ENCODE data around the gene RCSD1. TPM values are rescaled to one million over a fixed set of nuclear protein-coding genes. Genes with fewer than 3 reads are reported as not detected.

The RCSD1 gene
- total RNA-seq, 1 experiment from 2014 or later: not detected

DNA sequence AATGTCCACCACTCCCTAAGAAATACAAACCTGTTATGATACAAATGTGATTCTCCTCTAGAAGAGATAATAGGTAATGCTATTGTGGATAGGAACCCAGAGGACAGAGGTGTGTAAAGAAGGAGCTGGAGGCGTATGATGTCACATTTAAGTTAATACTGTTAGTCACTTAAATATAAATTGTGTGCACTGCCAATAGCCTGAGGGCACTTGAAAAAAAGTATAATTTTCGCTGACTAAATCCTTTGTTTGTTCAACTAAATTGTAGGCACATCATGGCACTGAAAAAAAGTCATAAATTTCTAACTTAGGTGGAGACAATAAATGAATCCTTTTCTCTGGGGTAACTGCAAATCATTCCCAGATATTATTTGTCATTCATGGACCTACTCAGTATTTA lies 4.4 kb downstream of the RCSD1 start:
- H3K27ac ChIP-seq (ENCODE audit: low read depth, low read length, poor library complexity, severe bottlenecking): no peak overlapping the region
- intact Hi-C loops (cut with micrococcal nuclease; ENCODE audit: unreplicated experiment): no loop called here
- H3K36me3 ChIP-seq (ENCODE audit: insufficient read depth, low read length, poor library complexity, severe bottlenecking): no peaks in the 10 kb centered on the region
- no TSS peak for BruUV-seq (replicated peaks)
- no peak overlapping the region for H3K4me3 ChIP-seq (ENCODE audit: low read depth, low read length, poor library complexity, severe bottlenecking)
- DNase-seq (ENCODE audit: low spot score): no peak
- CTCF ChIA-PET: no interaction called here
- TF ChIP-seq EZH2 (IDR thresholded peaks at IDR 0.05; ENCODE audit: borderline replicate concordance, low read depth, low read length, poor library complexity, severe bottlenecking): no peak
- TF ChIP-seq, protein P1, sequence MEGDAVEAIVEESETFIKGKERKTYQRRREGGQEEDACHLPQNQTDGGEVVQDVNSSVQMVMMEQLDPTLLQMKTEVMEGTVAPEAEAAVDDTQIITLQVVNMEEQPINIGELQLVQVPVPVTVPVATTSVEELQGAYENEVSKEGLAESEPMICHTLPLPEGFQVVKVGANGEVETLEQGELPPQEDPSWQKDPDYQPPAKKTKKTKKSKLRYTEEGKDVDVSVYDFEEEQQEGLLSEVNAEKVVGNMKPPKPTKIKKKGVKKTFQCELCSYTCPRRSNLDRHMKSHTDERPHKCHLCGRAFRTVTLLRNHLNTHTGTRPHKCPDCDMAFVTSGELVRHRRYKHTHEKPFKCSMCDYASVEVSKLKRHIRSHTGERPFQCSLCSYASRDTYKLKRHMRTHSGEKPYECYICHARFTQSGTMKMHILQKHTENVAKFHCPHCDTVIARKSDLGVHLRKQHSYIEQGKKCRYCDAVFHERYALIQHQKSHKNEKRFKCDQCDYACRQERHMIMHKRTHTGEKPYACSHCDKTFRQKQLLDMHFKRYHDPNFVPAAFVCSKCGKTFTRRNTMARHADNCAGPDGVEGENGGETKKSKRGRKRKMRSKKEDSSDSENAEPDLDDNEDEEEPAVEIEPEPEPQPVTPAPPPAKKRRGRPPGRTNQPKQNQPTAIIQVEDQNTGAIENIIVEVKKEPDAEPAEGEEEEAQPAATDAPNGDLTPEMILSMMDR (conservative IDR thresholded peaks at IDR 0.05; ENCODE audit: low read depth, low read length): no peak
- H3K4me1 ChIP-seq (ENCODE audit: insufficient read depth, low read length, poor library complexity, severe bottlenecking): peaks cover 3% of the 10 kb centered on the region
- H3K9me3 ChIP-seq (ENCODE audit: low read depth, low read length, poor library complexity, severe bottlenecking): no peaks in the 10 kb centered on the region
- POLR2A ChIA-PET (ENCODE audit: low non-redundant PET): no interaction called here
- peaks cover 18% of the 10 kb centered on the region for H3K27me3 ChIP-seq (replicated peaks; ENCODE audit: insufficient read depth, low read depth, low read length, poor library complexity)

GRCh38 chr1:167635156-167635648 lies 5.2 kb downstream of the RCSD1 start:
- no TSS peak for BruUV-seq (replicated peaks)
- Histone ChIP-seq H3K36me3 (ENCODE audit: insufficient read depth, low read length, poor library complexity, severe bottlenecking) (no peaks in the 10 kb centered on the region), H3K27me3 (replicated peaks; ENCODE audit: insufficient read depth, low read depth, low read length, poor library complexity) (peaks cover 11% of the 10 kb centered on the region), H3K4me1 (ENCODE audit: insufficient read depth, low read length, poor library complexity, severe bottlenecking) (peaks cover 3% of the 10 kb centered on the region), H3K9me3 (ENCODE audit: low read depth, low read length, poor library complexity, severe bottlenecking) (no peaks in the 10 kb centered on the region), H3K4me3 (ENCODE audit: low read depth, low read length, poor library complexity, severe bottlenecking) (no peak overlapping the region), H3K27ac (ENCODE audit: low read depth, low read length, poor library complexity, severe bottlenecking) (no peak overlapping the region)
- POLR2A ChIA-PET (ENCODE audit: low non-redundant PET): no interaction called here
- intact Hi-C loops (cut with micrococcal nuclease; ENCODE audit: unreplicated experiment): no loop called here
- no peak for TF ChIP-seq EZH2 (IDR thresholded peaks at IDR 0.05; ENCODE audit: borderline replicate concordance, low read depth, low read length, poor library complexity, severe bottlenecking)
- TF ChIP-seq, protein P1 (conservative IDR thresholded peaks at IDR 0.05; ENCODE audit: low read depth, low read length): no peak
- CTCF ChIA-PET: no interaction called here
- no peak for DNase-seq (ENCODE audit: low spot score)

- no peaks in the 10 kb centered on the region for H3K9me3 ChIP-seq (ENCODE audit: low read depth, low read length, poor library complexity, severe bottlenecking)
- H3K27ac ChIP-seq (ENCODE audit: low read depth, low read length, poor library complexity, severe bottlenecking): no peak overlapping the region
- no peak for TF ChIP-seq EZH2 (IDR thresholded peaks at IDR 0.05; ENCODE audit: borderline replicate concordance, low read depth, low read length, poor library complexity, severe bottlenecking)
- TF ChIP-seq, protein P1 (conservative IDR thresholded peaks at IDR 0.05; ENCODE audit: low read depth, low read length): no peak
- POLR2A ChIA-PET (ENCODE audit: low non-redundant PET): no interaction called here
- H3K36me3 ChIP-seq (ENCODE audit: insufficient read depth, low read length, poor library complexity, severe bottlenecking): no peaks in the 10 kb centered on the region
- peaks cover 4% of the 10 kb centered on the region for H3K27me3 ChIP-seq (replicated peaks; ENCODE audit: insufficient read depth, low read depth, low read length, poor library complexity)
- H3K4me1 ChIP-seq (ENCODE audit: insufficient read depth, low read length, poor library complexity, severe bottlenecking): peaks cover 3% of the 10 kb centered on the region
- BruUV-seq (replicated peaks): no TSS peak
- CTCF ChIA-PET: no interaction called here
- intact Hi-C loops (cut with micrococcal nuclease; ENCODE audit: unreplicated experiment): no loop called here
- no peak overlapping the region for H3K4me3 ChIP-seq (ENCODE audit: low read depth, low read length, poor library complexity, severe bottlenecking)
- DNase-seq (ENCODE audit: low spot score): no peak
Observed at GRCh38 chr1:167635941-167636340, 5.9 kb downstream of the RCSD1 start.

Data from A673 (cell line).